Glomerular endothelial cell (primary cell): ENCODE data around the gene MAPK8. TPM values are rescaled to one million over a fixed set of nuclear protein-coding genes. Genes with fewer than 3 reads are reported as not detected.

Experiments
- DNase-seq: peaks from one replicate; pipeline ENCODE4 v3.0.0-alpha.2; 2011; ENCODE audit warnings: low read depth, low spot score; ENCODE audit errors: extremely low read depth
- total RNA-seq: library from RNA; depleted of rRNA; stranded (reverse); fragments of >200 nt; gene quantifications from 2 replicates; pipeline ENCODE4 v1.2.3, GENCODE V29; 2015

The MAPK8 gene
- total RNA-seq, 1 donor from 2014 or later, result 63.4 TPM

- DNase-seq, result no peak
Measured at GRCh38 chr10:48378675-48379074, 72.2 kb downstream of the MAPK8 start.

GRCh38 chr10:48381971-48382370, 75.5 kb downstream of the MAPK8 start:
- no peak for DNase-seq

GRCh38 chr10:48382982-48383381, 76.5 kb downstream of the MAPK8 start:
- DNase-seq, result no peak

DNA sequence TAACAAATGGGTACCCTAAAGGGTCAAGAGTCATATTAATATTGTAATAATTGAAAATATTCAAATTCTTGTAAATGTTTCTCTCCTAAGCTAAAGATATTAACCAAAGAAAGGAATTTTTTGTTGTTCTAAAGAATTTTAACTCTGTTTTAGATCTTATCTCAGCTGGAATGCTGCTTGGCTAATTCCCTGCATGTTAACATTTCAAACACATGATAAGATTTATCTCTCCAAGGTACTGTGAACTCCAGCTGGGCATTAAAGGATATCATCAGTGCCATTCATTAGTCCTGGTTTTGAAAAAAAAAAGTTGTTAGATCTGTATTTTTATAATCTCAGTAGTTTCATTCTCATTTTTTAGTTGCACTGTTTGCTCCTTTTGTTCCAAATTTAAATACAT, 76.9 kb downstream of the MAPK8 start:
- no peak for DNase-seq

GRCh38 chr10:48384699-48384982, 78.2 kb downstream of the MAPK8 start:
- no peak for DNase-seq

DNA sequence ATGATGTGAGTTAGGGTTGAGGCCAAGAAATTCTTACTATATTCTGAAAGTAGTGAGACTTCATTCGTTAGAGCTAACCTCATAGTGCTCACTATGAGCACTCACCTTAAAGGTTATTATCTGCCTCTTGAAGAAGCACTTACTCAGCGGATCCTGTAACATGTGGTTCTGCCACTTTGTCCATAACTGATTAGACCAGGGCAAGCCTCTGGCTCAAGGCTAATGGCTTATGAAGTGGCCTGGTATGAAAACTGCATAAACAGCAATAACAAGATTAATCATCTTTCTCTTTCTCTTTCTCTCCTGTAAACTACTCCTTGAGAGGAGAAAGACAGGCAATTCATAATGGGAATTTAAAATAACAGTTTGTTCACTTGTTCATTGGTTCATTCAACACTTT, 82.8 kb downstream of the MAPK8 start:
- no peak for DNase-seq

GRCh38 chr10:48389846-48390557, 83.5 kb downstream of the MAPK8 start:
- no peak for DNase-seq

DNA sequence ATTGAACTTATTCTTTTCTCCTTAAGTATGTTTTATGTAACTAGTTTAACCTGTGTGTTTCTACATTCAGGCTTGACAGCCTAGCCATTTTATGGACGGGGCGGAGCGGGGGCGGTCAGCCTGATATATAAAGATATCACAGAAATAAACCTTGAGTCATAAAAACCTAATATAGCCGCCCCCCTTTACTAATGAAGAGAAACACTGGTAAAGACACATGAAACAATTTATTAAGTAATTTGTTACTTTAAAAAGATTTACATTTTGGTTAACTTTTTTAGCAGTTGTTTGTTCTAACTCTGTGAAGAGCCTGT, 84.0 kb downstream of the MAPK8 start:
- no peak for DNase-seq

DNA sequence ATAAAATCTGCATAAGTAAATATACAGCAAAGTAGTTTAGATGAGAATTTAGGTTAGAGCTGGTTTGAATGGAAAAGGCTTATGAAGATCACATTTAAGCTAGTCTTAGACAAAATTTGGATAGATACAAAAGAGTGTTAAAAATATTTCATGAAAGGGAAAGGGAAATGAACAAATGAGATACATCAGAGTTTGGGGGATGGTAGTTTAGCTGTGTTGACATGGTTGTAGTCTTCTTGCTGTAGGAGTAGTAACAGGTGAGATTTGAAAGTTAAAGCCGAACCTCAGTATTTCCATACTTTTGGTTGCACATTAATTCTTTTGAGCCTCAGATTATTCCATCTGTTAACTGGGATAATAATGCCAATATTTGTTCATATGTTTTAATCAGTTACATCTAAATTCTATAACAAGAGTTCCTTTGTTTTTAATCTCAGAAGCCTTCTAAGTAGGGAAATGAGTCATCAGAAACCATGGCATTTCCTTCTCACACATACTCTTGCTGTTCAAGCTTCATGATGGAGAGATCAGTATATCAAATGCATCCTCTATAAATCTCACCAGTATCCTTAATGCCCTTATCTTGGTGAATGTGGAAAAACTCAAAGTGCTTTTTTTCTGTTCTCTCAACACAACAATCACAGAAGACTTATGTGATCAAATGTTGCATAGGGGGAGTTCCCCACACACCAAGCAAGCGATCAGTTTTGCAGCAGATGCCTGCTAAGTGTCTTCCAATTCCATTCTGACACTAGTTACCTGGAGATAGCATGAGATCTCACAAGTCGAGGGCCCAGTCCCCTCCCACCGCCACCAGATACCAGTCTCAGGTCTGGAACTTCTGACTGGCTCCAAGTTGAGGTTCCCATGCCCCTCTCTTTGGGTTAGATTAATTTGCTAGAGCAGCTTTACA, 84.7 kb downstream of the MAPK8 start:
- DNase-seq, result peak; percentile 86

DNA sequence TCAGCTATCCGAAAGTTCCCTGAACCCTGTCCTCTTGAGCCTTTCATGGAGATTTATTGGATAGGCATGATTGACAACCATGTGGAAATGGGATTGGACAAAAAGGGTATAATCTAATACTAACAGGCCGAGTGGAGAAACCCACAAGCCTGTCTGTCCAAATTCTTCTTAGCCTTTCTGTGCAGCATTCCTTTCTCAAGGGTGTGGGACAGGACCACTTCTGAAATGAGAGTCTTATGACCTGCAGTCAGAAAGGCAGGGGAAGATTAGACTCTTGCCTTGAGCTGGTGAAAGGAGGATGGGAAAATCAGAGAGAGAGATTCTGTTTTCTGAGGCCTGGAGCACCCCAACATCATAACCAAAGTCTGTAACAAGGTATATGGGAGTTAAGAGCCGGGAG, 85.5 kb downstream of the MAPK8 start:
- DNase-seq, result no peak

DNA sequence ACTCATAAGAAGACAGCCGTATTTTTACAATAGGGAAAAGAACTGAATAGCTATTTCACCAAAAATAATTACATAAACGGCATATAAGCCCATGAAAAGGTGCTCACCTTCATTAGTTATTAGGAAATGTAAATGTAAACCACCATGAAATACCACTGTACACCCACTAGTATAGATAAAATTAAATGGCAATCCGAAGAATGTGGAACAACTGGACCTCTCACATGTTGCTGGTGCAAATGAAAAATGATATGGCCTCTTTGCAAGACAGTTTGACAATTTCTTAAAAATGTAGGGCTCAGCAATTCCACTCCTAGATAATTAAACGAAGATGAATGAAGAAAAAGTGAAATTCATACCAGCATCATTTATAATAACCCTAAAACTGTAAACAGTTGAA, 91.8 kb downstream of the MAPK8 start:
- DNase-seq, result no peak

GRCh38 chr10:48399056-48399541, 92.6 kb downstream of the MAPK8 start:
- DNase-seq, result no peak

DNA sequence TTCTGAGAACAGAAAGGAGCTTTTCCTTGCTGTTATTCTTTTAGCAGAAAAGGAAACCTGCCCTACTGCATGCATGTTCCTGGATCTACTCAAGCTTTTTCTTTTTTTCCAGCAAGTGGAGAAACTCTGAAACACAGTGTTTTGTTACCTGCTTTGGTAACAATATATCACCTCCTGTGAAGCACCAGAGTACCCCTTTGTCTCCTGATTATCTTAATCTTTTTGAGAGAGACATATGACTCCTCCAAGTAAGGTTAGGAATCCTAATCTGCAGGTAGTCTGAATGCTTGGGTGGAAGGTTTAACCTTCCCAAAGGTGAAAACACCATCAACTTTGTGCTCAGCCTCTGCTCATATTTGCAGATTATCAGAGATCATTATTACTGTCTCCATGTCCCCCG, 93.1 kb downstream of the MAPK8 start:
- DNase-seq, result no peak

DNA sequence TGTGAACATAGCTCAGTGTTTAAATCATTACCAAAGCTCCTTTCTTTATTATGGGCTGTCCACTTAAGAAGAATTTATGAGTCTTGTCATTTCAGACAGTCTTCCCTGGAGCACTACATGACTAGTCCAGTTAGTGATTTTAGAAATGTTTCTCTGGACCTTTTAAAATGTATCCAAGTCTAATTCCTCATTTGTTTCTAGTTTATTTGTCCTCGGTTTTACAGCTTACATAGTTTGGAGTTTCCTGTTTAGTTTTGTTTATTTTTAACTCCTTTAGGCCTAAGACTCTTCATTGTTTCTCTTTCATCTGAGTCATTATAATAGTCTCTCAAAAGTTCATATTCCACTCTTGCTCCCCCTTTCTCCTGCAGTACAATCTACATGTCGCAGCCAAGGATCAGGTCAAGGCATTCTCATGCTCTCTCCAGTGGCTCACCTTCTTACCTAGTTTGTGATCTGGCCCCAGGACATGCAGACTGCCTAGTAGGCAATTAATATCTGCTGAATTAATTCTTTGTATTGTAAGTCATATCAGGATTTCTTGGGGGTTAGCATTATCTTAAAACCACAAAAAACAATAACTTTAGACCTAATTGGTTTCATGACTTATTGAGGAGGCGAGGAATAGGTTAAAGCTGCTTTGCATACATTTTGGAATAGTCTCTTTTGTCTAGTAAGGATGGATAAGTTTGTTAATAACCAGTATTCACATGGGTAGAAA, 93.8 kb downstream of the MAPK8 start:
- no peak for DNase-seq

GRCh38 chr10:48400850-48401220, 94.4 kb downstream of the MAPK8 start:
- no peak for DNase-seq

GRCh38 chr10:48404646-48405045, 98.2 kb downstream of the MAPK8 start:
- DNase-seq, result no peak

DNA sequence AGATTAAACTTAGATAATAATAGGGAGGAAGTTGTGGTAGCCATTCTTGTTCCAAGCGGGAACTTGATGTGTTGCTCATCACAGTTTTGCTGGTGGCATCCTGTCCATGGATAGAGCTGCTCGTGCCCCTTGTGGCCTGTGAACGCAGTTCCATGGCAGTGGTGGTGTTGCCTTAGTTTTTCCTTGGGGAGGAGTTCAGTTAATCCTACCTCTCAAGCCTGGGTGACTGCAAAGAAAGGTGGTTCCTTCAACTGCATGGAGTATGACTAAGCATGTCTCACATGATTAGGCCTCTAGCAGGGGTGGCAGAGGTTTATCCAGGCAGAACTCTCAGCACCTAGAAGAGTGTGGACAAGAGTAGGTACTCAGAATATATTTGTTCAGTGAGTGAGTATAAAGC, 99.7 kb downstream of the MAPK8 start:
- no peak for DNase-seq

DNA sequence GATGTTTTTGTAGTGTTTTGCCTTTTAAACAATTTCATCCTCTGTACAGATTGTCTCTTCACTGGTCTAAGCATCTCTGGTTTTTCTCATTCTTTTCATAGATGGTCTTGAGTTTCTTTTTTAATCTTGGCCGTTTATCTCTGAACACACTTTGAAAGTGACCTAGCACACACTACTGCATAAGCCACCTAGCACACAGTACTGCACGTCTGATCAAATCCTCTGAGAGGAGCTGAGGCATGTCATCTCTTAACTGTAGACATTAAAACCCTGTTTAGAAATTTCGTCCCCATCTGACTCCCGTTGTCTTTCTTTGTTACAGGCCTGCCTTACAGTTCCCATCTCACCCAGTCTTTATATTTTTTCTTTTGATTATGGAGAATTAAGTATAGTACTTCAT, 100.2 kb downstream of the MAPK8 start:
- no peak for DNase-seq

GRCh38 chr10:48410503-48410902, 104.0 kb downstream of the MAPK8 start:
- no peak for DNase-seq

- DNase-seq, result no peak
Measured at GRCh38 chr10:48411510-48411909, 105.0 kb downstream of the MAPK8 start.

GRCh38 chr10:48412081-48412480, 105.6 kb downstream of the MAPK8 start:
- DNase-seq, result no peak

DNA sequence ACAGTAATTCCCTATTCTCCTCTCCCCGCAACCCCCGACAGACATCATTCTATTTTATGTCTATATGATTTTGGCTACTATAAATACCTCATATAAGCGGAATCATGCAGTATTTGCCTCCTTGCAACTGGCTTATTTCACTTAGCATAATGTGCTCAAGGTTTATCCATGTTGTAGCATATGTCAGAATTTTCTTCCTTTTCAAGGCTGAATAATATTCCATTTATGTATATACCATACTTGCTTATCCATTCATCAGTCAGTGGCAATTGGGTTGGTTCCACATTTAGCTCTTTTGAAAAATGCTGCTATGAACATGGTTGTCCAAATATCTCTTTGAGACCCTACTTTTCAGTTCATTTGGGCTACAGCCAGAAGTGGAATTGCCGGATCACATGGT, 106.5 kb downstream of the MAPK8 start:
- no peak for DNase-seq
